Measurements from ENCODE around the gene EDN1. TPM values are rescaled to one million over a fixed set of nuclear protein-coding genes. Genes with fewer than 3 reads are reported as not detected.

EDN1 gene
- total RNA-seq, 2 donors from 2014 or later: 0.20 TPM; not detected in 1

DNA sequence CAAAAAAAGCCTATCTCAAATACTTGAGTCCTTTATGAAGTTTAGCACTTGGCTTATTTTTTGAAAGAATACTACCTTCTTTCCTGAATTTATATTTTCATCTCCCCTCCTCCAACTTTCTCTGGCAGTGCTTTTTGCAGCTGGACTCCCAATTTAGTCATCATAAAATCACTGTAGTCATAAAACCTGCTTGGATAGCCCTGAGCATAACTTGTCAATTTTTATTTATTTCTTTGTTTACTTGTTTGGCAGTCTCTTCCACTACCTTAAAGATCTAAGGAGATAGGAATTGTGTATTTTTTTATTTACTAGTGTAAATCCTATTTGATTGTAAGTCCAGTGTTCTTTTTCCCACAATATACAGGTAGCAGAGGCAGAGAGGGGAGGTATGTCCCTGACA lies 11.2 kb upstream of the EDN1 start:
- H3K36me3 Mint-ChIP-seq: no peaks in the 10 kb centered on the region
- no peak overlapping the region for H3K4me3 Mint-ChIP-seq
- H3K4me1 Mint-ChIP-seq (ENCODE audit: low read depth in 2 of 2): peaks cover 0 to 2% of the 10 kb centered on the region in 2 donors
- no peak overlapping the region for H3K27ac Mint-ChIP-seq
- DNase-seq (ENCODE audit: low spot score) (no peak), ATAC-seq (no peak)
- no peaks in the 10 kb centered on the region for H3K9me3 Mint-ChIP-seq
- H3K27me3 Mint-ChIP-seq: peaks cover 16 to 56% of the 10 kb centered on the region in 2 donors

DNA sequence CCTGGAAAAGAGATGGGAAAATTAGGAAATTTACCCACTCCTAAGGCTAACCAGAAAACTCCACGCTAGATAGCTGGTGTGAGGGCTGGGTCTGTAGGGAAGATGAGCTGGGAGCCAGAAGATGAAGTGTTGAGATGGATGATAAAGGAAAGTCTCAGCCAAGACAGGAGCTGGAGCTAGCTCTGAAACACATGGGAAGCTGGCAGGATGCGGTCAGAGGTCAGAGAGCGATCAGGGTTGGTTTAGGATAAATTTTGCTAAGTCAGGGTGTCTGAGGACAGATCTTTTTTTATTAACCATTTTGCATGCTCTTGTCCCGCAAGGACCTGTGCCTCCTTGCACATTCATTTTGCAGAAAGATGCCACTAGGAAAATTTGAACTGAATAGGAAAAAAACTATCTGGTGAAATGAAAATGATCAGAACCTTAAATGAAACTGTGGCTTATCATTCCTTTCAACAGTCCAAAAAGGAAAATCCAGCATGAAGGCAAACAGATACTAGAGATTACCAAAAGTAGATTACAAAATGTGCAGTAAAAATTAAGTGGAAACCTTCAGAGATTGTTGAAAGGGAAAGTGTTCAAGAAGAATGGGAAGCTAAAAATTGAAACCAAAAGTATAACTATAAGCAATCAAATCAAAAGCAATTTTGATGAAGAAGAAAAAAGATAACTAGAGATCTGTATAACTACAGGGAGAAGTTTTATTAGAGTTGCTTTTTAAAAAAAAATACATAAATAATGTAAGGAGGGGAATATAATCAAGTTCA lies 10.7 kb upstream of the EDN1 start:
- H3K27ac Mint-ChIP-seq: no peak overlapping the region
- H3K4me1 Mint-ChIP-seq (ENCODE audit: low read depth in 2 of 2): peaks cover 0 to 2% of the 10 kb centered on the region in 2 donors
- no peak for DNase-seq (ENCODE audit: low spot score)
- H3K27me3 Mint-ChIP-seq: peaks cover 16 to 62% of the 10 kb centered on the region in 2 donors
- H3K36me3 Mint-ChIP-seq: no peaks in the 10 kb centered on the region
- no peak for ATAC-seq
- no peak overlapping the region for H3K4me3 Mint-ChIP-seq
- no peaks in the 10 kb centered on the region for H3K9me3 Mint-ChIP-seq

DNA sequence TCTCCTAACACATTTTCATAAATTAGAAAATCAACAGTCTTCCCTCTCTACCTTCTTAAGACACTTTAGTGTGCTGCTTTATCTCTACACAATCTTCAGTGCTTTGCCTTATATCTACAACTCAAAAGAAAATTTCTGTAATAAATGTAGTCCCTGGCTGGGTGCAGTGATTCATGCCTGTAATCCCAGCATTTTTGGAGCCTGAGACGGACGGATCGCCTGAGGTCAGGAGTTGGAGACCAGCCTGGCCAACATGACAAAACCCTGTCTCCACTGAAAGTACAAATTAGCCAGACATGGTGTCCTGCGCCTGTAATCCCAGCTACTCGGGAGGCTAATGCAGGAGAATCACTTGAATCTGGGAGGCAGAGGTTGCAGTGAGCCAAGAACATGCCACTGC lies 9.7 kb upstream of the EDN1 start:
- no peaks in the 10 kb centered on the region for H3K9me3 Mint-ChIP-seq
- no peak overlapping the region for H3K27ac Mint-ChIP-seq
- H3K27me3 Mint-ChIP-seq: peaks cover 17 to 64% of the 10 kb centered on the region in 2 donors
- H3K36me3 Mint-ChIP-seq: no peaks in the 10 kb centered on the region
- ATAC-seq (no peak), DNase-seq (ENCODE audit: low spot score) (no peak)
- H3K4me3 Mint-ChIP-seq: no peak overlapping the region
- H3K4me1 Mint-ChIP-seq (ENCODE audit: low read depth in 2 of 2): peaks cover 0 to 2% of the 10 kb centered on the region in 2 donors

DNA sequence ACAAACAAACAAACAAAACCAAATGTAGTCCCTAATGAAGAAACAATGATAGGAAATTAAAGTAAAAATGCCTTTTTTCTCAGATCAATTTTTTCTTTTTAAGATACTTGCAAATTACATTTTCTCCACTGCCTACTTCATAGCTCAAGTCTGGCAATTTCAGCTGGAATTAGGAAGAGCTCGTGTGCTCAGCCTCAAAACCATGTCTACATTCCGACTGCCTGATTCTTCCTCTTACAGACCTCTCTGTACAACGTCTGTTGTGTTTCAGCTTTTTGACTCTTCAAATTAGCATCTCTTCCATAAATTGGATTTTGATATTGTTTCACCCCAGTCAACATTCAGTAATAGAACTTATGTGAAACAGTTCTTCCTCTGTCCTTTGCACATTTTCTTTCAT lies 9.3 kb upstream of the EDN1 start:
- ATAC-seq (no peak), DNase-seq (ENCODE audit: low spot score) (no peak)
- Mint-ChIP-seq H3K27me3 (peaks cover 17 to 64% of the 10 kb centered on the region in 2 donors), H3K9me3 (no peaks in the 10 kb centered on the region), H3K27ac (no peak overlapping the region), H3K36me3 (no peaks in the 10 kb centered on the region), H3K4me3 (no peak overlapping the region), H3K4me1 (ENCODE audit: low read depth in 2 of 2) (peaks cover 0 to 2% of the 10 kb centered on the region in 2 donors)

DNA sequence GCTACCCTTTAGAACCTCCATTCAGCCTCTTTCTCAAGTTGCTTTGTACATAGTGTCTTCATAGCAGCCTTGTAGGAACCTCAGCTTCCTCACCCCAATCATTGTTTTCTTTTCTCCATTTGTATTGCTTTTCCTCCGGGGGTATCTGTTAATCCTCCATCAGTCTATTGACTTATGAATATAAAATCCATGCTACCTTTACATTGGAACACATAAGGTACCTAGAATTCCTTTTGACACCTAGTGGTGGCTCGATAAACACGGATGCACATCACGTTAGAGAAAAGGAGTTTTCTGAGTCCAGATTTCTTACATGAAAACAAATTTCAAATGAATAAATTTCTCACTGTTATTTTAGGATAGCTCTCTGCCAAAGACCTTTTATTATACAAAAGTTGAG lies 6.3 kb upstream of the EDN1 start:
- Mint-ChIP-seq H3K27ac (no peak overlapping the region), H3K9me3 (no peaks in the 10 kb centered on the region), H3K36me3 (no peaks in the 10 kb centered on the region), H3K4me1 (ENCODE audit: low read depth in 2 of 2) (peaks cover 0 to 2% of the 10 kb centered on the region in 2 donors), H3K27me3 (peaks cover 19 to 50% of the 10 kb centered on the region in 2 donors), H3K4me3 (no peak overlapping the region)
- ATAC-seq (no peak), DNase-seq (ENCODE audit: low spot score) (no peak)

DNA sequence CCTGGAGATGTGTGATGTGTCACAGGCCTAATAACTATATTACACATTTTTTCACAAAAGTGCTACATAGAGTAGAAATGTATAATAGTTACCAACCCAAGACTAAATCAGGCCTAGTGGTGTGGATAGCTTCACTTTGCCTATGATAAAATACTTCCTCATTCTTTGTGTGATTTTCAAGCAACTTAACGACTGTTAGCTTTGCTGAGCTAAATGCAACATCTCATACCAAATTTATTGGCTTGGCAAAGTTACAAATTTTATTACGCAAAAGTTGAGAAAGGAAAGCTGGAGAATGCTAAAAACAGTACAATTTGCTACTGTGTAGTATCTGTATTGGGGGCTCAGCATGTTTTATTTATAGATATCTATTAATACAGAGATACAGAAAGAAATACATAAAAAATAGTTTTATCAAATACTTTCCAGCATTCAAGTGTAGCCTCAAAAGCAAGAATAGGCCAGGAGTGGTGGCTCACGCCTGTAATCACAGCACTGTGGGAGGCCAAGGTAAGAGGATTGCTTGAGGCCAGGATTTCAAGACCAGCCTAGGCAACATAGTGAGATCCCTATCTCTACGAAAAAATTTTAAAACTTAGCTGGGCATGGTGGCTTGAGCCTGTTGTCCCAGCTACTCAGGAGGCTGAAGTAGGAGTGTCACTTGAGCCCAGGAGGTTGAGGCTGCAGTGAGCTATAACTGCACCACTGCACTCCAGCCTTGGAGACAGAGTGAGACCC lies 3.6 kb upstream of the EDN1 start:
- Mint-ChIP-seq H3K27ac (no peak overlapping the region), H3K27me3 (peaks cover 33 to 61% of the 10 kb centered on the region in 2 donors), H3K9me3 (no peaks in the 10 kb centered on the region), H3K4me3 (no peak overlapping the region), H3K36me3 (no peaks in the 10 kb centered on the region), H3K4me1 (ENCODE audit: low read depth in 2 of 2) (peaks cover 14 to 18% of the 10 kb centered on the region in 2 donors)
- ATAC-seq (no peak), DNase-seq (ENCODE audit: low spot score) (no peak)

DNA sequence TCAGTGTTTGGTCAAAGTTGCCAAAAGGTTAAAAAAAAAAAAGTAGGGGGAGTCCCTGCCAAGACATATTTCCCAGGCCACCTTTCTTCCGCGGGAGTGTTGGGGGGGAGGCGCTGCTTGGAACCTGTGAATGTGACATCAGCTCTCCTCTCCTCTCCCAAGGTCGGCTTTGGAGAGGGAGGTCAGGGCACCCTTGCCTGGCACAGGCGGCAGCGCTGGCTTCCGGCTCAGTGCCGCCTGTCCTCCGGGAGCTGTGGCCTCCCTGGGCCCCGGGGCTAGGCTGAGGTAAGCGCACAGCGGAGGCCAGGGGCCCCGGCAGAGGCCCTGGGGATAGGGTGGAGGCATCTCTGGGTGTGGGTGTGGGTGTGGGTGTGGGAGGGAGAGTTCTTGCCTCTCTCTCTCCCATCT lies 1.9 kb upstream of the EDN1 start:
- DNase-seq (ENCODE audit: low spot score) (no peak), ATAC-seq (no peak)
- no peak overlapping the region for H3K4me3 Mint-ChIP-seq
- H3K4me1 Mint-ChIP-seq (ENCODE audit: low read depth in 2 of 2): peaks cover 14 to 18% of the 10 kb centered on the region in 2 donors
- peaks cover 42 to 61% of the 10 kb centered on the region in 2 donors for H3K27me3 Mint-ChIP-seq
- no peaks in the 10 kb centered on the region for H3K36me3 Mint-ChIP-seq
- H3K27ac Mint-ChIP-seq: no peak overlapping the region
- H3K9me3 Mint-ChIP-seq: no peaks in the 10 kb centered on the region

DNA sequence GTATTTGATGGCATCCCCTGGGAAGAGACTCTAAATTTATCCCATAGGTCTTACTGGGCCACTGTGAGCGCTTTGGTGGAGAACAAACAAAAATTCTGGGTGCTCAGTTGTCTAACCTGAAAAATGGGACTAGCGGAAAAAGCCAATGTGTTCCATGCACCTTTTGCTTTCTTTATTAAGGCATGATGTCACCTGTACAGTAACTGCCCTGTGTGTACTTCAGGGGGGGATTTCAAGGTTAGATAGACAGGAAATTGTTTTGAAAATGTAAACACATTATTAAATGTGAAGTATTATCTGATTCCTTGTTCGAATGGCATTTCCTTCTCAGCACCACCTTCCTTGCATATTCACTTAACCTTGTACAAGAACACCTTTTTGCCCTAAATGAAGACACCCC lies 1.2 kb upstream of the EDN1 start:
- Mint-ChIP-seq H3K36me3 (no peaks in the 10 kb centered on the region), H3K4me3 (no peak overlapping the region), H3K27ac (peak overlapping the region in 1 of 2 donors; percentile 16), H3K27me3 (peaks cover 42 to 61% of the 10 kb centered on the region in 2 donors), H3K4me1 (ENCODE audit: low read depth in 2 of 2) (peaks cover 14 to 18% of the 10 kb centered on the region in 2 donors), H3K9me3 (no peaks in the 10 kb centered on the region)
- no peak for DNase-seq (ENCODE audit: low spot score)
- ATAC-seq: no peak

DNA sequence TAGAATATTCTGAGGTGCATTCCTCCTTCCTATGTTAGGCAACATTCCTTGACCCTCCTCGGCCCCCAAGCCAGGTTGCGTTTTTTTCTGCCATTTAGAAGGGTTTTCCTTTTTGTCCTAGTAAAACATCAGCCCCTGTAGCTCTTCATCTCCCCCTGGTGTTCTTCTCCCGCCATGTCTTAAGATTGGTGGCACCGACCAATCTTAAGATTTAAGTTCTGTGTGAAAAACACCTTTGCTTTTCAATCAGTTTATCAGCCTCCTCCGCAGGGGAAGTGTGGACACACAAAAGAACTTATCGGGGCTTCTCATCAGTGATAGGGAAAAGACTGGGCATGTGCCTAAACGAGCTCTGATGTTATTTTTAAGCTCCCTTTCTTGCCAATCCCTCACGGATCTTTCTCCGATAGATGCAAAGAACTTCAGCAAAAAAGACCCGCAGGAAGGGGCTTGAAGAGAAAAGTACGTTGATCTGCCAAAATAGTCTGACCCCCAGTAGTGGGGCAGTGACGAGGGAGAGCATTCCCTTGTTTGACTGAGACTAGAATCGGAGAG lies 719 bp upstream of the EDN1 start:
- Mint-ChIP-seq H3K36me3 (no peaks in the 10 kb centered on the region), H3K27me3 (peaks cover 42 to 57% of the 10 kb centered on the region in 2 donors), H3K9me3 (no peaks in the 10 kb centered on the region), H3K4me3 (peak overlapping the region; percentile 81), H3K27ac (peak overlapping the region in 1 of 2 donors; percentile 16), H3K4me1 (ENCODE audit: low read depth in 2 of 2) (peaks cover 14 to 18% of the 10 kb centered on the region in 2 donors)
- ATAC-seq (no peak), DNase-seq (ENCODE audit: low spot score) (no peak)

DNA sequence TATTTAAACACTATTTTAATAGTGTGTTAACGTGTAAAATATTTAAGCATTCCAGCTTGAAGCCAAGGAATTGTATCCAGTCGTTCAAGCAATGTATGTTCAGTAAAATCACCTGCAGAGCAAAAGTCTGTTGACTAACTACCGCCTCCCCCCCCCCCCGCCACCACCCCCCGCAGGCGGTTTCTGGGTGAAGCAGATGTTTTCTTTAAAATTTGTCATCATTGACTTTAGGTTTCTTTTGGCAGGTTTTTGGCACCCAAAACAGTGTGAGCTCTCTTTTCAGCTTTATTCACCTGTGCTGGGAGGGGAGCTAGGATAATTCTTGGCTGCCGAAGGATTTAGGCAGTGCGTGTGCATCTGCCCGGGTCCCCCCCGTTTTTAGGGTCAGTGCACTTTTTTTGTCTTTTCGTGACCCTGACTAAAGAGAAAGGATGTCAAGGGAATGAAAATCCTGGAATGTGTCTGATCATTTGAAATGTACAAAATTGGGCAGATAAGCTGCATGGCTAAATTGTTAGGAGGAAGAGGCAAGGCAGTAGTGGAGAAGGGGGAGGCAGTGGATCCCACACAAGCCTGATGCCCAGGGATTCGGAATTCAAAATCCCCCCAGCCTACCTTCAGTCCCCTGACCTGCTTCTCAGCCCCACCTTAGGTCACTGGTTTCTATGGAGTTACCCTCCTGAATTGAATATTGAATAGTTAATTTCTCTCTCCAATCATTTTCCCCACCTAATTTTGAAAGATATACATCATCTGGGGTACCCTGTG lies 1.1 kb downstream of the EDN1 start:
- peaks cover 39 to 54% of the 10 kb centered on the region in 2 donors for H3K27me3 Mint-ChIP-seq
- no peak overlapping the region for H3K4me3 Mint-ChIP-seq
- H3K4me1 Mint-ChIP-seq (ENCODE audit: low read depth in 2 of 2): peaks cover 14 to 18% of the 10 kb centered on the region in 2 donors
- H3K36me3 Mint-ChIP-seq: no peaks in the 10 kb centered on the region
- no peak for ATAC-seq
- DNase-seq (ENCODE audit: low spot score): no peak
- no peaks in the 10 kb centered on the region for H3K9me3 Mint-ChIP-seq
- no peak overlapping the region for H3K27ac Mint-ChIP-seq

DNA sequence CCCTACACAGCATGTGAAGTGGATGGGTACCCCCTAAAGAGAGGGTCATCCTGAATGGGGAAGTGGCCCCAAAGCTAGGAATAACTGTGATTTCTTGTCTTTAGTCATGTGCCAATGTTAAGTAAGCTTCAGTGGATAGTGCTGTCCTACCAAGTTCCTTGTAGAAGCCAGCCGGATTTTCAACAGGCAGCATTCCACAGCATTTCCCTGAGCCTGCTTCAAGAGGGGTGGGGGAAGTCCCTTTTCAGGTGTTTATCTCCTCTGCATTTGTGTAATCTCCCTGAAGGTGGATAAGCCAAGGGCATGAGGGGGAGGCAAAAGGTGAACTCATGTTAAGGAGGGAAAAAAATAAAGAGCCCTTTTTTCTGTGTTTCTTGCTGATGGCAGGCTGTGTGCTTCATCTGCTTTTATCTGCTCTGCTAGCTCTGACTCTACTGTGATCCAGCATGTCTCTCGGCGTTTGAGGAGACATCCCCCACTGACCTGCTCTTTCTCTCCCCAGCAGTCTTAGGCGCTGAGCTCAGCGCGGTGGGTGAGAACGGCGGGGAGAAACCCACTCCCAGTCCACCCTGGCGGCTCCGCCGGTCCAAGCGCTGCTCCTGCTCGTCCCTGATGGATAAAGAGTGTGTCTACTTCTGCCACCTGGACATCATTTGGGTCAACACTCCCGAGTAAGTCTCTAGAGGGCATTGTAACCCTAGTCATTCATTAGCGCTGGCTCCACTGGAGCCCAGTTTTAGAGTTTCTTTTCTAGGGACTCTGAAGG lies 1.9 kb downstream of the EDN1 start:
- ATAC-seq (no peak), DNase-seq (ENCODE audit: low spot score) (no peak)
- H3K9me3 Mint-ChIP-seq: no peaks in the 10 kb centered on the region
- H3K4me3 Mint-ChIP-seq: no peak overlapping the region
- no peaks in the 10 kb centered on the region for H3K36me3 Mint-ChIP-seq
- H3K4me1 Mint-ChIP-seq (ENCODE audit: low read depth in 2 of 2): peaks cover 14 to 18% of the 10 kb centered on the region in 2 donors
- no peak overlapping the region for H3K27ac Mint-ChIP-seq
- peaks cover 39 to 54% of the 10 kb centered on the region in 2 donors for H3K27me3 Mint-ChIP-seq

DNA sequence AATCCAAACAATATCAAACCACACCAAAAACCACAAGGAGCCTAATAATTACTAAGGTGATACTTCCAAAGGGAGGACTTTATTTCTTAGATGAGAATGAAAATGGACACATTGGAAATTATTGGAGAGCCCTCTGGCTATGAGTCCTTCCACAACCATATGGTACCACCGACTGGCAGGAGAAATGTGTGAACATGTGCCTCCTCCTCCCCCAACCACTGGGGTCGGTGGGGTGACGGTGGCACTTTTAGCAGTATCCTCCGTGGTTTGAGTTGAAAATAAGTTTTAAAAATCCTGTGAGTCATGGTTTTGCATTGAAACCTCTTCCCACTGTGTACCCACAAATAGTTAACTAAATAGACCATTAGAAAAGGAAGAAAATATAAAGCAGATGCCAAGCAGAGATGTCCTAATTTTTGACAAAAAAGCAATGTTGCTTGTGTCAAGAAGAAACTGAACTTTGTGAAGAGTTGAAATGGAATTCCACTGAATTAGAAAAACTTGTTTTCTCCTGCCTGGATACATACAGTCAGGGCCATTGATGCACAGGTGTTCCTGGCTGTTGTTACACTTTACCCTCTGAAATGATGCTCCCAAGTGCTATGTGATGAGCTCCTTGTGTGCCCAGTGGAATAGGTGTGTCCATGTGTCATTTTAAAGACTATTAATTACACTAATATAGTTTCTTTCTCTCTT lies 3.2 kb downstream of the EDN1 start:
- Mint-ChIP-seq H3K4me3 (no peak overlapping the region), H3K27ac (no peak overlapping the region), H3K4me1 (ENCODE audit: low read depth in 2 of 2) (peaks cover 14 to 18% of the 10 kb centered on the region in 2 donors), H3K9me3 (no peaks in the 10 kb centered on the region), H3K36me3 (no peaks in the 10 kb centered on the region), H3K27me3 (peaks cover 36 to 54% of the 10 kb centered on the region in 2 donors)
- ATAC-seq: no peak
- DNase-seq (ENCODE audit: low spot score): no peak

Data from natural killer cell treated with Interleukin-12 subunit alpha and Interleukin-12 subunit beta and Interleukin-15 and Interleukin-18, amount 100 ng/mL, for 72 hours (primary cell).